GM18861 (cell line): ENCODE data around the gene C1orf35.

Experiments
- ATAC-seq: cut with Tn5 transposase; IDR thresholded peaks from one replicate; pipeline ENCODE4 v1.9.1; 2021; ENCODE audit not compliant: unreplicated experiment

The C1orf35 gene

DNA sequence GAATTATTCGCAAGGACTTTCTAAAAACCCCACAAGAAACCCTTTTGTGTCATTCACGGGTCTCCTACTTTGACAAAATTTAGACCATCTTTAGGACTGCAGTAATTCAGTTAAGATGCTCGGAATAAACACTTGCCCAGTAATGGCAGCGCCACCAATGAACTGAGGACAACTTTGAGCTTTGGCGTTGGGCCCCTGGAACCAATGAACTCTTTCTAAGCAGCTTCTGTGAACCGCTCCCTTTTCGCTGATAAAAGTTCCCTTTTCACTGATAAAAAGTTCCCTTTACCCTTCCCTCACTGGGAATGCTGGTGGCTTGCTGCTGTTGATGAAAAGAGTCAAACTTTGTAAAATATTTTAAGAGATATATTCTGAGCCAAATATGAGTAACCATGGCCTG, 7.4 kb upstream of the C1orf35 start:
- no peak for ATAC-seq

DNA sequence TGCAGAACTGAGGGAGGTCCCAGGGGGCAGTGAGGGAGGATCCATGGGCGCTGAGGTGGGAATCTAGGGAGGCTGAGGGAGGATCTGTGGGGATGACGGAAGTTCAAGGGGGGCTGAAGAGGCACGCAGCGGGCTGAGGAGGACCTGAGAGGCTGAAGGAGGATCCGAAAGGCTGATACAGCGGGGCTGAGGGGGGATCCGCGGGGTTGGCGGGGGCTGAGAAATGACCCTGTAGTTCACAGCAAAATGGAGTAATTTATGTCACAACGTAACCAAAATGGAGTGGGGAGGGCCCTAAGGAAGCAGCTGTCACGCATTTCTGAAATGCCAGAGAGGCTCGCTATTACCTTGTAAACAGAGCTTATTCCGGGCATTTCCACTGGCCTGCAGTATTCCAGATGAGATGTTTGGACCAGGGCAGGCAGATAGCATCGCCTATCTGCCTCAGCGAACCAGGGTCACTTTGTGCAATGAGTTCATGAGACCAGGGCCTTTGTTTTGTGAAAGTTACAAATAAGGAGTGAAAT, 6.9 kb upstream of the C1orf35 start:
- ATAC-seq = no peak

DNA sequence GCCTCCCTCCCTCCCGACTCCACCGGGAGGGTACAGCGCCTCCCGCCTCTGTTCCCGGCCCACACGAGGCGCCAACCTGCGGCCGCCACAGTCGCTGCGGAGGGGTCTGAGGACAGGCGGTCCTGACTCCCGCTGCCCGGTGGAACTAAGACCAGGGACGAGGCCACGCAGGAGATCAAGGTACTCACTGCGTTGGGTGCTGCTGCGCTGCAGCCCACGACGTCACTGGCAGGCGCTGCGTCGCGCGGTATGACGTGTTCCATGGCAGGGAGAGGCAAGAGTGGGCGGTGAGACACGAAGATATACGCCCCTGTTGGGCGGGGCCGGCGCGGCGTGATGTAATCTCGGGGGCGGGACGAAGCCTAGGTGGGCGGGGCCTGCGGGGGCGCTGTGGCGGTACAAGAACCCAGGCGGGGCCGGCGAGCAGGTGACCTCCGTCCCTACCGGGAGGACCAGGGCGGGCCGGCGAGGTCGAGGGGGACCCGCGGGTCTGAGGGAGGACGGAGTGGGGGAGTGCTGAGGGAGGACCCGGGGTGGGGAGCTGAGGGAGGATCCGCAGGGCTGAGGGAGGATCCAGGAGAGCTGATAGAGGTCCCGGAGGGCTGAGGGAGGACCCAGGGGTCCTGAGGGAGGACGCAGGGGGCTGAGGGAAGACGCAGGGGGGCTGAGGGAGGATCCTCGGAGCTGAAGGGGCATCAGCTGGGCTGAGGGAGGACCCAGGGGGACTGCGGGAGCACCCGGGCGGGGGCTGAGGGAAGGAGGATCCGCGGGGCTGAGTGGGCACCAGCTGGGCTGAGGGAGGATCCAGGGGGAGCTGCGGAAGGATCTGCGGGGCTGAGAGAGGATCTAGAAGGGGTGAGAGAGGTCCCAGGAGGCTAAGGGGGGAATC, 6.2 kb upstream of the C1orf35 start, which contains the start of gene MRPL55:
Gene MRPL55 (minus strand): TSS at position 227 of the 889 bp plus-strand sequence. CDS start 1,039 bp downstream, outside the sequence.
- peak; percentile 85 for ATAC-seq

DNA sequence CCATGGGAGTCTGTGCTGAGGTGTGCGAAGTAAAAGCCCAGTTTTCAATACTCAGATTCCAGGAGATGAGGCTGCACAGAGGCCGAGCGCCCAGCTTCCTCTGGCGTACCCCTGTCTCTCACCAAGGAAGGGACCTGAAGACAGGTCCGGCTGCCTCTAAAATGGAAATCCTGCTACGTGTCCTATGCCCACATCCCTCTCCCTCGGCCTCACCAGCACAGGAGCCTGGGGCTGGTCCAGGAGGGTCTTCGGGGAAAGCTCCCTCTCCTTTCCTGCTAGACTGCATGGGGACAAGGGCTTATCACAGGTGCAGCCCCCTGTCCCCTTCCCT, 5.6 kb upstream of the C1orf35 start:
- no peak for ATAC-seq

DNA sequence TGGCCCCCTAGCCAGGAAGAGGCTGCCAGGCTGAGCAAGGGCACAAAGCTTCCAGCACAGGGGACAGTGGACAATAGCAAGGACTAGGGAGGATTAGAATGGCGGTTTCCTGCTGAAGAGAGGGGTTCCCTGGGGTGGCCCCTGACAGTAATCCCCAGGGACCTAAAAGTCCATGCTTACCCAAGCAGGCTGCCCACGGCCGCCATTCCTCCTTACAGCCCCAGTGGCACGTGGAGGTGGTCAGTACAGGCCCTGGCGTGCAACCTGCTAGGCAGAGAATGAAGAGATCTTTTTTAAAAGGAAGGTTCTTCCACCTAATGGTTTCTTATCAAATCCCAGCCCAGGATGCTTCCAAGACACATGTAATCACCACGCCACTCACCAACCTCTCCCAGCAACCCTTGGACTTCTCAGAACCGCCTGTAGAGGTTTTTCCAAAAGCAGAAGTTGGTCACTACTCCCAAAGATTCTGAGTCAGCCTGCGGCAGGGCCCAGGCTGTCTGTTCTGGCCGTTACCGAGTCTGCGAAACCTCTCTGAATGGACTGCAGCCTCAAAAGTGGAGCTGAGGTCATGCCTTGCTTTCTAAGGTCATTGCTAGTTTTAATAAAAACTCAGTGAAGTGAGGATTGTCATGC, 5.0 kb upstream of the C1orf35 start:
- ATAC-seq = no peak

DNA sequence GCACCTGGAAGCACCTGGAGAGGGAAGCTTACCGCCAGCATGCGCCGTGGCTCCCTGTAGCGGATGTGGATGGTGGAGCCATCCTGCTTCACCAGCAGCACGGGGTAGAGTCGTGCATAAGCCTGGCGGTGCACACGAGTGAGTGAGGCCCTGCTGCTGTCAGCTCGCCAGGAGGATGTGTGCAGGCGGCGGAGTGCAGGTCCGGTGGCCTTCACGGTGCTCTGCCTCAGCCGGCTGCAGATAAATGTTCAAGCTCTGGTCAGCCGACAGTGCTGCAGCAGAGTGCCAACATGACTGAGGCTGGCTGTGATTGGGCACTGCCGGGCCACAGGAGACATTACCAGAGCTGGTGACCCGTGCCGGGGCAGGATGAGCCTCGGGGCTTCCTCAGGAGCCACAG, 4.5 kb upstream of the C1orf35 start:
- ATAC-seq = no peak

DNA sequence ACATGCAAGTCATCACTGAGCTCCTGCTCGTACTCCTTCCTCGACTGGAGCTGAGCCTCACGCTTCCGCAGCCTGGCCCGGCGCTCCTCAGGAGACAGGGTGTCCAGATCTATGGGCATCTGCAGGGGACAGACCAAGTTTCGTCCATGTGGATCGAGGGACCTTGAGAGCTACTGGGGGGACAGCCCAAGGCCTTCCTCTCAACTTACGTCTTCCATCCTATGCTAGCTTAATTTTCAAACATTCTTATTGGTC, 3.6 kb upstream of the C1orf35 start:
- no peak for ATAC-seq

DNA sequence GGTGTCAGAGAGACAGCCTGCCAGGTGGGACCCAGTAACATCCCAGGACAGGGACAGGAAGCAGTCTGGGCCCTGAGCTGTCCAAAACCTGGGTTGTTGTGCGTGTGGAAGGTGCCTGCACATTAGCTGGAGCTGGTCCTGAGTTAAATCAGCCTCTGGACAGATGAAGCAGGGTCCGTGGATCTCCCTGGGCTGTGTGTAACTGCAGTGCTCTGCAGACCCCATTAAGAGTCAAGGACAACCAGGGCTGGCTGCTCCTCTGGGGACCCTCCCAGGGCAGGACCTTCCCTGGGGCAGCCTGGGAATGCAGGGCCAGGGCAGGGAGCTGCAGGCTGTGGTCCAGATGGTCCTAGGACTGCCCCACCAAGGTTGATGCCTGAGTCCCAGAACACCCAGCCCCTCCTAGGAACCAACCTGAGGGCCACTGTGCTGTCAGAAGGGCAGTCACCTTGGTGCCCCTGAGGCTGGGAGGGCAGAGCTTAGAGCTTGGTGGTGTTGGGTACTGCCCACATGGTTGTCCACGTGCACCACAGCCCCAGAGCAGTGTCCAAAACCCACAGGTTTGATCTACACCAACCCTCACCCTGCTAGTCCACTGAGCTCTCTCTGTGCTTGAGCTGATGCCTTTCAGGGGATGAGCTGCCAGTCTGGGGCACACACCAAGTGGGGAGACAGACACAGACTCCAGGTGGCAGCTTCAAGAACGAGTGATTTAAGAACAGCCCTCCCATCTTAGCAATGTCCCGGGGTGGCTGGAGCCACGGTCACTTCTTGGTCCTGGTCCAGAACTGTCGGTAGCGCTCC, 3.1 kb upstream of the C1orf35 start:
- no peak for ATAC-seq

DNA sequence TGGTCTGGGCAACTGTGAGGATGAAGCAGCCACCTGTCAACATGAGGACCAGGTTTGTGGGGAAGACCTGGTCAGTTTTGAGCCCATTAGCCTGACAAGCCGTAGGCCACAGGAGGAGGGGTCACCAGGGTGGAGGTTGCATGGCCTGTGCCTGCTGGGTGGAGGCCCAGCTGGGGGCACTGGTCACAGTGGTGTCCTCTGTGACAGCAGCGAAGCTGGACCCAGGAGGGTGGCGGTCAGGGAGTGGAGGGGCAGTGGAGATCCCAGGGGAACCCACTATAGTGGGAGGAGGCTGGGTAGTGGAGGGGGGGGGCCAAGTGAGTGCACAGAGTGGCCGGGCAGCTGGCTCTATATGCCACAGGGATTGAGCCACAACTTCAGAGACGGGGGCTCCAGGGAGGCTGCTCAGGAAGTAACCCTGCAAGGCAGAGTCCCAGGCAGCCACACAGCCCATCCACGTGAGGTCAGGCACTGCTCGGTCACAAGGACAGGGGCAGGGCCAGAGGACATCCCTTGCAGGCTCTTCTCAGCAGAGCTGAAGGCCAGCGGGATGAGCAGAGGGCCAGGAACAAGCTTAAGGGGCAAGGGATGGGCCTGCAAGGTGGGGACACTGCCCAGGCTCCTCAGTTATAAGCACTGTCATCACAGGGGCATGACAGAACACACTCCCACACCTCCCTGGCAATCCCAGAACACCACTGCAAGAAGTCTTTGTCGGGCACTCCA, 2.3 kb upstream of the C1orf35 start:
- ATAC-seq = no peak

DNA sequence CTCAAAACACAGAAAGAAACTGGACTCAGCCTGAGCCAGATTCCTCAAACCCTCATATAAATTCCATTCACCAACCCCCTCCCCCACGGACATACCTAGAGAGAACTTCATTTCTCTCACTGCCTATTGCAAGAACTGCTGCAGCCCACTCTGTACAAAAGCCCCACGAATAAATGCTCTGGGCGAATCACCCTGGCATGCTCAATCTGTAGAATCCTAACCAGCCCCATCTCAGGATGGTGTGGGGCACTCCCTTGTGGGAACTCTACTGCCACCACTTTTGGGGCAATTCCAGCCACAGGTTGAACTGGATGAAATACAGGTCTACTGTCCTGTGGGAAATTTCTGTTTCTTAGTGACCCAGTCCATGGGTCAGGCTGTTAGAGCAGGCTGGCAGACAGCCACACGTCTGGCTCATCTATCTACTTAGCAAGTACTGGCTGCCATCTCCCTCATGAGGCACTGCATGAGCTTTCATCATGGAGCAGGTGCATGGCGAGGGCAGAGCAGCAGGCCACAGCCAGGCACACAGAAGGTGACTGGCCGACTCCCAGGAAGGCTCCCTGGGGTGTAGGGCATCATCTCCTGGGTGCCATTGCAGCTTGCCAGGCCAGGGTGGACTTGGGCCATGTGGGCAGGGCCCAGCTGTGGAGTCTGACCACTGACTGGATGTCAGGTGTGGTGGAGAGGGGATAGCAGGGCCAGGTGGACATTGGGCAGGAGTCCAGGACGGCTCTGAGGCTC, 1.6 kb upstream of the C1orf35 start:
- no peak for ATAC-seq

DNA sequence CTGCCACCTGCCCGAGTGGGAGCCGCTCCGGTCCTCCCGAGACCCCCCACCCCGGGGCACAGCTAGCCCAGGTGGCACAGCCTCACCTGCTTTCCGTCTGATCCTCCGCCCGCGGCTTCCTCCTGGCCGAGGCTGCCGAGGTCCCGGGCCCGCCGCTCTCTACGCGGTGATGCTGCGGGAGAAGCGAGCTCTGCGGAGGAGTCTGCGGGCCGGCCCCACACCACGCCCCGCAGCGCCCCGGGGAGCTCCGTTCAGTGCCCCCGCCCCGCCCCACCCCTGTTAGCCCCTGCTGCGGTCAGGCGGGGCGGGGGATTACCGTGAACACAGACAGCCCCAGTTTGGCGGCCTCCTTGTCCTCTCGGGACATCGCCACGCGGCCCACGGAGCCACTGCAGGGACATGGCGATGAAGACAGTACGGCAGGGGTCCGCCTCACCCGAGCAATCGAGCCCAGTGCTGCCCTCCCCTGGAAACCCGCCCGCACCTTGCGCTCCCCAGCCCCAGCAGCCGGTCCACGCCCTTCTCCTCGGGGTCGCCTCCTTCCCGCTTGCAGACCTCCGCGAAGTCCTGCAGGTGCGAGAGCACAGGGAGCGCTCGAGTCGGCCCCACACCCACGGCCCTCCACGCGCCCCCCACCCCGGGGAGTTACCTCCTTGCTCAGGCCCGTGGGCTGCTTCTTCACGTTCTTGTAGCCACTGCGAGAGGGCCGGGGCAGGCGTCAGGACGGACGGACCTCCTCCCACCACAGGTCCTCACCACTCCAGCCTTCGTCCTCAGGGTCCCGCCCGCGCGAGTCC, 933 bp downstream of the C1orf35 start:
- ATAC-seq = no peak

DNA sequence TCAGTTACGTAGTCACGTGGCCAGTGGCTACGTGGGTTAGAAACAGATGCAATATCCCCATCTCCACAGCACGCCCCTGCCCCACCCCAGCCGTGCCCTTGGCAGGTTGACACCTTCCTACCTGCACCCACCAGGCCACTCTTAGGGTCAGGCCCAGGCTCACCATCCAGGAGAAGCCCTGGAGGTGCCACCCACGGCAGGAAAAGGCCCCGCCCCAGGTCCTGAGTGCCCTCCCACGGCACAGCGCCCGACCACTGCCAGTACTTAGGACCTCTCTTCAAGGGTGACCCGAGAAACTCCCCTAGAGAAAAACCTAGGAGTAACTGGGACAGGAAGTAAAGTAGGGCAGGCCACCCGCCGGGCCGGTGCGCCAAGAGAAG, 1.5 kb downstream of the C1orf35 start:
- no peak for ATAC-seq

DNA sequence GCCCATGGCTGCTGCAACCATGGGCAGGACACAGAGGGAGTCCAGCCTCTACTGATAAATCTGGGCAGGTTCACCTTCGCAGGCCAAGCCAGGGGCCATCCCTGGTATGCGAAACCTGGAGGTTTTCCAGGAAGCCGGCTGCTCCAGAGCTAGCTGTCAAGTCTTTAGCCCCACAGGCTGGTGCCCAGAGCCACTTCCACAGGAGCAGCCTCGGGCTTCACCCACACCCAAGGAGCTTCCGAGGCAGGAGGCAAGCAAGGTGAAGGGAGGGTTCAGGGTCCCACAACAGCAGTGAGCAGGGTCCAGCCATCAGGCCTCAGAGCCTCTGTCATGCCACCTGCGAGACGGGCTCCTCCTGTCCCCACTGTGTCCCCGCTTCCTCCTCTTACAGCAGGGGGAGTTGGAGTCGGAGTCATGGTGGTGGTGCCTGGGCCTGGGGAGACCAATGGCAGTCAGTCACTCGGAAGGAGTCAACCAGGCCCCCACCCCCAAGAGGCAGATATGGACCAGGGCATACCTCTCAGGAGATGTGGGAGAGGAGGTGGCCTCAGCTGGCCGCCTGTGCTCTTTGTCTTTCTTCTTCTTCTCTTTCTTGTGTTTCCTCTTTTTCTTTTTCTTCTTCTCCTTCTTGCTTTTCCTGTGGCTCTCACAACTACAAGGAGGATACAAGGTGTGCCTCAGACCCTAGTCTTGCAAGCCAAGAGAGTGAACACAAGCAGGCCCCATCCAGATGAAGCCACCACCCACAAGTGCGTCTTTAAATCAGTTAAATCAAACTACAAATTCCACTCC, 2.1 kb downstream of the C1orf35 start:
- no peak for ATAC-seq

DNA sequence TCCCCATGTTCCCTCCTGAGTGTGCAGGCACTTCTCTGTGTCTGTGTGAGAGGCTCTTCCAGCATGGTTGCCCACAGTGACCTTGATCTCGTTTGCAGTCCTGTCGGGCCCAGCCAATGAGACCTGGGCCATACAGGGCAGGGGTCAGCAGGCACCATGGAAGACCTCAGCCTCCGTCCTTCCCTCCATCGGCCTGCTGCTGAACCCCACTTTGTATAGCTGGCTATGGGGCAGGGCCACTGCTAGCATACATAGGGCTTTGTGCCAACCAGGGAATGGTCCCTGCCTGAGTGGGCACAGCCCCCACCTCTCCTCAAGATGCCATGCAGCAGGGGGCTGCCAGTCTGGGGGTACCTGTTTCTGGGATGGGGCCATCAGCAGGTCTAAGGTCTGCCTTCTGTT, 3.8 kb downstream of the C1orf35 start:
- no peak for ATAC-seq

DNA sequence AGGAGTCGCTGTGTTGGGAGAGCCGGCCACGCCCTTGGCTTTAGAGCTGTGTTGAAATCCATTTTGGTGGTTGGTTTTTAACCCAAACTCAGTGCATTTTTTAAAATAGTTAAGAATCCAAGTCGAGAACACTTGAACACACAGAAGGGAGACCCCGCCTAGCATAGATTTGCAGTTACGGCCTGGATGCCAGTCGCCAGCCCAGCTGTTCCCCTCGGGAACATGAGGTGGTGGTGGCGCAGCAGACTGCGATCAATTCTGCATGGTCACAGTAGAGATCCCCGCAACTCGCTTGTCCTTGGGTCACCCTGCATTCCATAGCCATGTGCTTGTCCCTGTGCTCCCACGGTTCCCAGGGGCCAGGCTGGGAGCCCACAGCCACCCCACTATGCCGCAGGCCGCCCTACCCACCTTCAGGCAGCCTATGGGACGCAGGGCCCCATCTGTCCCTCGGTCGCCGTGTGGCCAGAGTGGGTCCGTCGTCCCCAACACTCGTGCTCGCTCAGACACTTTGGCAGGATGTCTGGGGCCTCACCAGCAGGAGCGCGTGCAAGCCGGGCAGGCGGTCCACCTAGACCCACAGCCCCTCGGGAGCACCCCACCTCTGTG, 4.7 kb downstream of the C1orf35 start:
- no peak for ATAC-seq

DNA sequence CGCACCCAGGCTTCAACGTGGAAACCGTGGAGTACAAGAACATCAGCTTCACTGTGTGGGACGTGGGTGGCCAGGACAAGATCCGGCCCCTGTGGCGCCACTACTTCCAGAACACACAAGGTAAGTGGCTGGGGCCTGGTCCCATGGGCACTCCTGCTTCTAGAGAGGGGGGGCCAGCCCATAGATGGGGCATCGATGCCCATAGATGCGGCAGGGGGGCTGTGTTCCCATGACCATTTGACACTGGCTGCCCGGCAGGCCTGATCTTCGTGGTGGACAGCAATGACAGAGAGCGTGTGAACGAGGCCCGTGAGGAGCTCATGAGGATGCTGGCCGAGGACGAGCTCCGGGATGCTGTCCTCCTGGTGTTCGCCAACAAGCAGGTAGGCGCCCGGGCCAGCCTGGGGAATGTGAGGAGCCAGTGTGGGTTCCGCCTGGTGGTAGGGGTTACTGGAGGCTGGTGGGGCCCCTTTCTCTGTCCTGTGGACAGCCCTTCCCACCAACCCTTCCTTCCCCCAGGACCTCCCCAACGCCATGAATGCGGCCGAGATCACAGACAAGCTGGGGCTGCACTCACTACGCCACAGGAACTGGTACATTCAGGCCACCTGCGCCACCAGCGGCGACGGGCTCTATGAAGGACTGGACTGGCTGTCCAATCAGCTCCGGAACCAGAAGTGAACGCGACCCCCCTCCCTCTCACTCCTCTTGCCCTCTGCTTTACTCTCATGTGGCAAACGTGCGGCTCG, 5.6 kb downstream of the C1orf35 start:
- ATAC-seq = no peak

DNA sequence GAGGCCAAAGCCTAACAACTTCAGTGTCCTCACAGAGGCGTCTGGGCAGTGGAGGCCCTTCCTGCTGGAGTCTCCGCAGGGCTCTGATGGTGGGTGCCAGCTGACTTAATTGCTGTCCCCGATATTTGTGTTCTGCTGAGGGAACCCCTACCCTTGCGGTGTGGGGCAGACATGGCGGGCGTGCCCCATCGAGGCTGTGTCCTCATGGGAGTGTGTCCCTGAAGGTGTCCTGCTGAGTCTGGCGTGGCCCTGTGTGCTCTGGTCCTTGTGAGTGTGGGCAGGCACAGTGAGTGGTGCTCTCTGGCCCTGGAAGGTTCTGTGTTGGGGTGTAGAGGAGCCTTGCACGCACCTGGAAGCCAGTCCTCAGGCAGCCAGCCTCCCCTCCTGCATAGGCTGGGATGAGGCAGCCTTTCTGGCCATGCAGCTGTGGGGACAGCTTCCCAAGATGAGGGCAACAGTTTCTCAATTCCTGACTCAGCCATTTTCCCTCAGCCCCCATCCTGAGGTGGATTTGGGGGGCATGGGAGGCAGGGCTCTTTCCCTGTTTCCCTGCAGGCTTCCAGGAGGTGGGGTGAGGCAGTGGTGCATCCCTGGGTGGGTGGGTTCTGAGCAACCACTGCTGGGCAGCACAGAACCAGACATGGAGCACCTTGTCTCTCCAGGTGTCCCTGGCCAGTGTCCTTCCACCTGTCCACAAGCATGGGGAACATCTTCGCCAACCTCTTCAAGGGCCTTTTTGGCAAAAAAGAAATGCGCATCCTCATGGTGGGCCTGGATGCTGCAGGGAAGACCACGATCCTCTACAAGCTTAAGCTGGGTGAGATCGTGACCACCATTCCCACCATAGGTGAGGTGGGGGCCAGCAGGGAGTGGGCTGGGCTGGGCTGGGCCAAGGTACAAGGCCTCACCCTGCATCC, 6.5 kb downstream of the C1orf35 start:
- no peak for ATAC-seq
